ENCODE data around the gene TIMP4.

DNA sequence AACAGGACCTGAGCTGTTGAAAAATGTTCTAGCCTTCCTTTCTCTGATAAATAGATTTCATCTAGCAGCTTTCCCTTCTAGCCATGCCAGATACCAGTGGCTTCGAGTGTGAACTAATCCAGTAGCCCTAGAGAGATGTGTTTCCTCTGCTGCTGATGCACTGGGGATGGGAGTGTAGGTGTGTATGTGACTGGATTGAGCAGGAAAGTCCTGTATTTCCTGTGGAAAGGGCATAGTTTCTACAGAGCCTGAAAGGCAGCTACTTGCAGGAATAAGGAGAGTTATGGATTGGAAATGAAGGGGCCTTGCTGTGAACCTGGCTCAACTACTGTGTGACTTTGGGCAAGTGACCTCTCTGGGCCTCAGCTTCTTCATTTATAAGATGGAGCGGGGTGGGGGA lies 8.6 kb downstream of the TIMP4 start:
- TF ChIP-seq PAX5 (IDR thresholded peaks at IDR 0.05; ENCODE audit: insufficient read depth, low read length, severe bottlenecking) (no peak), POLR2AphosphoS5 (IDR thresholded peaks at IDR 0.05; ENCODE audit: low read depth, low read length) (no peak), POLR2A (IDR thresholded peaks at IDR 0.05; ENCODE audit: low read depth, low read length) (no peak)

Data from GM12891 (cell line).